ENCODE measurements around the gene SAMHD1. TPM values are rescaled to one million over a fixed set of nuclear protein-coding genes. Genes with fewer than 3 reads are reported as not detected.
A peak's percentile ranks its signal among the peaks of the same experiment; 100 is the strongest.
"Not testable (repeated sequence)": the region's sequence is repeated elsewhere in the genome, so short reads cannot be mapped to it uniquely, and the experiment has no call there.

Gene SAMHD1
- 94.1 TPM for total RNA-seq
- 13.7 TPM for polyA plus RNA-seq (ENCODE audit: insufficient read depth, low read depth, low replicate concordance)
- long read RNA-seq, donor 1 = 0 reads
- long read RNA-seq, donor 2, full-length matches to known transcripts = 1 of 1 reads
- long read RNA-seq, donor 2, partial matches to known transcripts = 0 of 1 reads
- long read RNA-seq, donor 2, other reads (novel, unspliced or antisense) = 0 of 1 reads
- long read RNA-seq, donor 3, full-length matches to known transcripts = 4 of 4 reads
- long read RNA-seq, donor 3, partial matches to known transcripts = 0 of 4 reads
- long read RNA-seq, donor 3, other reads (novel, unspliced or antisense) = 0 of 4 reads
- long read RNA-seq, donor 4, full-length matches to known transcripts = 1 of 1 reads
- long read RNA-seq, donor 4, partial matches to known transcripts = 0 of 1 reads
- long read RNA-seq, donor 4, other reads (novel, unspliced or antisense) = 0 of 1 reads
- long read RNA-seq, donor 5 = 0 reads
- long read RNA-seq, donor 6, full-length matches to known transcripts = 2 of 2 reads
- long read RNA-seq, donor 6, partial matches to known transcripts = 0 of 2 reads
- long read RNA-seq, donor 6, other reads (novel, unspliced or antisense) = 0 of 2 reads
- long read RNA-seq, donor 7, full-length matches to known transcripts = 1 of 25 reads
- long read RNA-seq, donor 7, partial matches to known transcripts = 2 of 25 reads
- long read RNA-seq, donor 7, other reads (novel, unspliced or antisense) = 22 of 25 reads
- long read RNA-seq, donor 8, full-length matches to known transcripts = 1 of 1 reads
- long read RNA-seq, donor 8, partial matches to known transcripts = 0 of 1 reads
- long read RNA-seq, donor 8, other reads (novel, unspliced or antisense) = 0 of 1 reads
- long read RNA-seq, donor 9 = 0 reads
- long read RNA-seq, donor 10, full-length matches to known transcripts = 1 of 1 reads
- long read RNA-seq, donor 10, partial matches to known transcripts = 0 of 1 reads
- long read RNA-seq, donor 10, other reads (novel, unspliced or antisense) = 0 of 1 reads

- Histone ChIP-seq H3K27ac (ENCODE audit: low read depth in 2 of 2, low read length in 2 of 2) (peak within 1 kb of the TSS; percentile 51 to 52), H3K9me3 (ENCODE audit: control insufficient read depth in 2 of 3, insufficient read depth in 1 of 3, low read length in 3 of 3) (no peaks in the 10 kb centered on the region), H3K4me3 (ENCODE audit: low read length in 3 of 3) (peak within 1 kb of the TSS; percentile 68 to 94 (median 85)), H3K4me1 (ENCODE audit: control insufficient read depth in 2 of 3, insufficient read depth in 2 of 3, low read depth in 1 of 3, low read length in 3 of 3) (peaks cover 0 to 4% (median 0%) of the 10 kb centered on the region in 3 donors), H3K36me3 (ENCODE audit: control insufficient read depth in 2 of 3, insufficient read depth in 3 of 3, low read length in 3 of 3) (no peaks in the 10 kb centered on the region), H3K27me3 (ENCODE audit: control insufficient read depth, insufficient read depth, low read length) (no peaks in the 10 kb centered on the region), H3K9ac (ENCODE audit: low read length in 3 of 3) (peak within 1 kb of the TSS; percentile 57 to 81 (median 65))
- FAIRE-seq = no peak
- peak; percentile 96 to 99 (median 97) for DNase-seq
- peak; percentile 2 for TF ChIP-seq CTCF (IDR thresholded peaks at IDR 0.05; ENCODE audit: borderline replicate concordance, extremely low read depth, insufficient read depth)
- intact Hi-C loops (cut with DNase I) = no loop called here
Observed at GRCh38 chr20:36951198-36951978, at the start of gene SAMHD1. Gene SAMHD1, minus strand, starts transcription at chr20:36951708. Its CDS starts 65 bp downstream, at chr20:36951643.

- H3K36me3 ChIP-seq (ENCODE audit: control insufficient read depth in 2 of 3, insufficient read depth in 3 of 3, low read length in 3 of 3); H3K4me1 ChIP-seq (ENCODE audit: control insufficient read depth in 2 of 3, insufficient read depth in 2 of 3, low read depth in 1 of 3, low read length in 3 of 3); DNase-seq; H3K27me3 ChIP-seq (ENCODE audit: control insufficient read depth, insufficient read depth, low read length); FAIRE-seq; H3K9ac ChIP-seq (ENCODE audit: low read length in 3 of 3); intact Hi-C loops (cut with DNase I); H3K9me3 ChIP-seq (ENCODE audit: control insufficient read depth in 2 of 3, insufficient read depth in 1 of 3, low read length in 3 of 3); H3K27ac ChIP-seq (ENCODE audit: low read depth in 2 of 2, low read length in 2 of 2); H3K4me3 ChIP-seq (ENCODE audit: low read length in 3 of 3): not testable (repeated sequence)
Observed at GRCh38 chr20:37000171-37000570, 48.7 kb upstream of the SAMHD1 start.

GRCh38 chr20:36998652-36999051 lies 47.1 kb upstream of the SAMHD1 start:
- no peak for DNase-seq
- Histone ChIP-seq H3K9me3 (ENCODE audit: control insufficient read depth in 2 of 3, insufficient read depth in 1 of 3, low read length in 3 of 3) (no peaks in the 10 kb centered on the region), H3K27me3 (ENCODE audit: control insufficient read depth, insufficient read depth, low read length) (no peaks in the 10 kb centered on the region), H3K36me3 (ENCODE audit: control insufficient read depth in 2 of 3, insufficient read depth in 3 of 3, low read length in 3 of 3) (peaks cover 0 to 3% (median 0%) of the 10 kb centered on the region in 3 donors), H3K9ac (ENCODE audit: low read length in 3 of 3) (no peak overlapping the region), H3K4me3 (ENCODE audit: low read length in 3 of 3) (no peak overlapping the region), H3K27ac (ENCODE audit: low read depth in 2 of 2, low read length in 2 of 2) (no peak overlapping the region), H3K4me1 (ENCODE audit: control insufficient read depth in 2 of 3, insufficient read depth in 2 of 3, low read depth in 1 of 3, low read length in 3 of 3) (no peaks in the 10 kb centered on the region)
- TF ChIP-seq CTCF (IDR thresholded peaks at IDR 0.05; ENCODE audit: borderline replicate concordance, extremely low read depth, insufficient read depth) = no peak
- no peak for FAIRE-seq
- intact Hi-C loops (cut with DNase I) = no loop called here

Data from kidney (tissue), 22 donors.